Activated CD4-positive, alpha-beta memory T cell treated with anti-CD3 and anti-CD28 coated beads, Interleukin-2, amount 10 ng/mL, durations not matched to agents 7 days and 5 days (primary cell): ENCODE measurements around the gene ADGRG1. TPM values are rescaled to one million over a fixed set of nuclear protein-coding genes. Genes with fewer than 3 reads are reported as not detected.

Experiments used
- CTCF ChIA-PET: fragments of 350-600 bp; sonication (Branson Sonifier 250); formaldehyde crosslinking; loops from one replicate; lab custom pipeline; 2021; ENCODE audit warnings: antibody characterized with exemption, inconsistent platforms; lab: Charles Lee
- POLR2A ChIA-PET: fragments of 350-600 bp; sonication (Branson Sonifier 250); formaldehyde crosslinking; loops from one replicate; lab custom pipeline; 2021; ENCODE audit warnings: antibody characterized with exemption; lab: Charles Lee
- DNase-seq: peaks from one replicate; pipeline ENCODE4 v3.0.0-alpha.2; 2020
- H3K27ac Mint-ChIP-seq: one replicate; pipeline ENCODE4 v1.8.0; 2021; ENCODE audit warnings: mild to moderate bottlenecking, mixed read lengths
- H3K27me3 Mint-ChIP-seq: one replicate; pipeline ENCODE4 v1.8.0; 2021; ENCODE audit warnings: mixed read lengths
- H3K36me3 Mint-ChIP-seq: one replicate; pipeline ENCODE4 v1.8.0; 2021; ENCODE audit warnings: low read depth, mixed read lengths
- H3K4me1 Mint-ChIP-seq: one replicate; pipeline ENCODE4 v1.8.0; 2021; ENCODE audit warnings: mixed read lengths
- H3K4me3 Mint-ChIP-seq: one replicate; pipeline ENCODE4 v1.8.0; 2021; ENCODE audit warnings: mild to moderate bottlenecking, mixed read lengths
- H3K9me3 Mint-ChIP-seq: one replicate; pipeline ENCODE4 v1.8.0; 2021; ENCODE audit warnings: mixed read lengths
- total RNA-seq, 2 experiments: library from RNA; stranded (reverse); gene quantifications; one replicate each; pipeline ENCODE4 v1.2.3, GENCODE V29; 2021

Gene ADGRG1
- total RNA-seq, 2 experiments from 2014 or later, result 7.4 to 8.3 TPM

DNA sequence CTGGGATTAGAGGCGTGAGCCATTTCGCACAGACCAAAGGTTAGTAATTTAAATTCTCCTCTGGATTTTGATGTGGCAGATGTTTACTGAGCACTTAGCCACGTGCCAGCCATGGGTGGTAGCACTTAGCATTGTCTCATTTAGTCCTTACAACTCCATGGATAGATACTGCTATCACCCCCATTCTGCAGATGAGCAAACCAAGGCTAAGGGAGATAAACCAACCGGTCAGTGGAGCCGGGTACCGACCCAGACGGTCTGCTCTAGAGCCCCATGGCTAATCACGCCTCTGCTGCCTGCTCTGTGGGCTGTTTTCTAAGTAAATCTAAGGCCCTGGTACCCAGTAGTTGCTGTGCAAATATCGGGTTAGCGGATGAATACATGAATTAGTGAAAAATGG, 12.6 kb upstream of the ADGRG1 start:
- ChIA-PET CTCF (no interaction called here), POLR2A (interaction anchor here (1.3 kb wide), 1 partner anchor 14 kb away, joined by 3 read pairs; no protein-coding TSS in a partner anchor)
- no peak for DNase-seq

DNA sequence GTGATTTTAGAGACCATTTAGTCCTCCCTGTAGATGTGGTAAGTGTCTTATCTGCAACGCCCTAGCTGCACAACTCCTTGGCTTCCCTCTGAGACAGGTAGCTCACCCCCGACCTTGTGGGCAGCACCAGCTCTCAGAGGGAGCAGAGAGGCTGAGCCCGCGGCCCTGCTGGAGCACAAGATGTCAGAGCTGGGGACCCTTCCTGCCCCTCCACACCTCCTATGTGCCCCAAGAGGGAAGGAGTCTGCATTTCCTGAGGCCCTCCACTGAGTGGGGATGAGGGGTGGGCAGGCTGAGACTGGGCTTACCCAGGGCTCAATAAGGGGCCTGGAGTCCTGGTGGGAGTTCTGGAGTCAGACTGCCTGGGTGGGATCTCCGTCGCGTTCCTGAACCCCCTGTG, 12.2 kb upstream of the ADGRG1 start:
- Mint-ChIP-seq H3K36me3 (no peaks in the 10 kb centered on the region), H3K27ac (no peak overlapping the region), H3K4me1 (peaks cover 27% of the 10 kb centered on the region), H3K4me3 (no peak overlapping the region), H3K9me3 (no peaks in the 10 kb centered on the region), H3K27me3 (peaks cover 3% of the 10 kb centered on the region)
- ChIA-PET CTCF (no interaction called here), POLR2A (interaction anchor here (1.3 kb wide), 1 partner anchor 14 kb away, joined by 3 read pairs; no protein-coding TSS in a partner anchor)
- no peak for DNase-seq

More for the DNA sequence above, 12.6 kb upstream of the ADGRG1 start:
- peaks cover 3% of the 10 kb centered on the region for H3K27me3 Mint-ChIP-seq
- H3K27ac Mint-ChIP-seq, result no peak overlapping the region
- H3K9me3 Mint-ChIP-seq, result no peaks in the 10 kb centered on the region
- H3K4me1 Mint-ChIP-seq, result peaks cover 31% of the 10 kb centered on the region
- no peaks in the 10 kb centered on the region for H3K36me3 Mint-ChIP-seq
- no peak overlapping the region for H3K4me3 Mint-ChIP-seq

DNA sequence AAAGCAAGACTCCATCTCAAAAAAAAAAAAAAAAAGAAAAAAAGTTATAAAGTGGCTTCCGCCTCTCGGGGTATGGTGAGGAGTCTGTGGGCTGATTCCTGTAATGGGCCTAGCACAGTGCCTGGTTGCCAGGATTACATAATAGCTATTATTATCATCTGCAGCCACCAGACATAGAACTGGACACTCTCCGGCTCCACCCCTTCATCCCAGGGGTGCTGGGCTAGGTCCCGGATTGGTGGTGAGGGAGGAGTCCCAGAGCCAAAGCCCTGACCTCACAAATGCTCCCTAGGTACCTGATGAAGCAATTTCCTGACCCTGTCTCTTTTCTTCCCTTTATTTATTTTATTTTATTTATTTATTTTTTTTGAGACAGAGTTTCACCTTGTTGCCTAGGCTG, 11.6 kb upstream of the ADGRG1 start:
- Mint-ChIP-seq H3K4me1 (peaks cover 21% of the 10 kb centered on the region), H3K9me3 (no peaks in the 10 kb centered on the region), H3K27ac (no peak overlapping the region), H3K36me3 (no peaks in the 10 kb centered on the region), H3K4me3 (no peak overlapping the region), H3K27me3 (peaks cover 3% of the 10 kb centered on the region)
- ChIA-PET POLR2A (no interaction called here), CTCF (no interaction called here)
- DNase-seq, result no peak

DNA sequence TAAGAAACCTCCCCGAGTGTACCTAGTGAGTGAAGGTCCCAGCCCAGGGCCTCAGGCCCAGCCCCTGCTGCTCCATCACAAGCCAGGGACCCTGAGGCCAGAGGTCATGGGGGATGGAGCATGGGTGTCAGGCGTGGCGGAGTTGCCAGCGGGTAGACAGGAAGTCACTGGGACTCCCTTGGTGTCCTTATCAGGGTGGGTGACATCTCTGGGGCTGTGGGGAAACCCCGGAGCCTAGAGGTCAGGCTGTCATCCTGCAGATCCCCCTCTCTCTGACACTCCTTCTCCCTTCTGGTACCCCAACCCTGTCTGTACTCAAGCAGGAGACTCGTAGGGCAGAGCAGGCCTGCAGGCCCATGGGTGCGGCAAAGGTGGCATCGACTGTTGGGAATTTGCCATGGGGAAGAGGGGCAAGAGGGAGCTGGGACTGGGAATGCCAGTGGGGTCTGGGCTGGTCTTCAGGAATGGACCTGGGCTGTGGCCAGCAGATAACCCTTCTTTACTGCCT, 10.8 kb upstream of the ADGRG1 start:
- H3K27ac Mint-ChIP-seq, result no peak overlapping the region
- H3K36me3 Mint-ChIP-seq, result no peaks in the 10 kb centered on the region
- H3K27me3 Mint-ChIP-seq, result peaks cover 3% of the 10 kb centered on the region
- DNase-seq, result no peak
- POLR2A ChIA-PET, result no interaction called here
- no peaks in the 10 kb centered on the region for H3K9me3 Mint-ChIP-seq
- CTCF ChIA-PET, result interaction anchor here (1.3 kb wide), 1 partner anchor 8 kb away, joined by 4 read pairs; no protein-coding TSS in a partner anchor
- peaks cover 17% of the 10 kb centered on the region for H3K4me1 Mint-ChIP-seq
- no peak overlapping the region for H3K4me3 Mint-ChIP-seq

DNA sequence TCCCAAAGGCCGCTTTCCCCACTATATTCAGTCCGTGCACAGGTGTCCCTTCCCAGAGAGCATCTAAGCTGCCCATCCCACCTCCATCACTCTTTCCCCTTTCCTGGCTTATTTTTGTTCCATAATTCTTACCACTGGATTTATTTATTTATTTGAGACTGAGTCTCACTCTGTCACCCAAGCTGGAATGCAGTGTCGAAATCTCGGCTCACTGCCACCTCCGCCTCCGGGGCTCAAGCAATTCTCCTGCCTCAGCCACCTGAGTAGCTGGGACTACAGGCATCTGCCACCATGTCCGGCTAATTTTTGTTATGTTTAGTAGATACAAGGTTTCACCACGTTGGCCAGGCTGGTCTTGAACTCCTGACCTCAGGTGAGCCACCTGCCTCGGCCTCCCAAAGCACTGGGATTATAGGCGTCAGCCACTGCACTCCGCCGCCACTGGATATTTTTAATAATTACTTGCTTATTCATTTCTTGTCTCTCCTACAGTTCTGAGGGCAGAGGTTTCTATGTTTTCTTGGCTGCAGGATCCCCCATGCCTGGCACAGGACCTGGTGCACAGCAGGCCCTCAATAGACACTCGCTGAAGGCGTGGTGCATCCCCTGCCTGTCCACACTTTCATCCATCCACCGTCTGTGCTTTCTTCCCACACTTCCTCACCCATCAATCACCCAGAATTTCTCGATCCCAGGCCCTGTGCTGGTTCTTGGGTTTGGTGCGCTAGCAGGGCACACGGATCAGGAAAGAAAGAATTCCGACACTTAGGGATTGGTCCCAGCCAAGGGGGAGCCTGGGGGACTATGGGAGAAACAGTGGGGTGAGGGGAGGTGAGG, 9.9 kb upstream of the ADGRG1 start:
- H3K36me3 Mint-ChIP-seq, result no peaks in the 10 kb centered on the region
- ChIA-PET CTCF (interaction anchor here (1.3 kb wide), 1 partner anchor 9 kb away, joined by 4 read pairs; no protein-coding TSS in a partner anchor), POLR2A (interaction anchor here (1.0 kb wide), 1 partner anchor 9 kb away, joined by 4 read pairs; no protein-coding TSS in a partner anchor)
- H3K4me1 Mint-ChIP-seq, result peaks cover 15% of the 10 kb centered on the region
- no peak for DNase-seq
- H3K9me3 Mint-ChIP-seq, result no peaks in the 10 kb centered on the region
- H3K27ac Mint-ChIP-seq, result no peak overlapping the region
- peaks cover 3% of the 10 kb centered on the region for H3K27me3 Mint-ChIP-seq
- no peak overlapping the region for H3K4me3 Mint-ChIP-seq

DNA sequence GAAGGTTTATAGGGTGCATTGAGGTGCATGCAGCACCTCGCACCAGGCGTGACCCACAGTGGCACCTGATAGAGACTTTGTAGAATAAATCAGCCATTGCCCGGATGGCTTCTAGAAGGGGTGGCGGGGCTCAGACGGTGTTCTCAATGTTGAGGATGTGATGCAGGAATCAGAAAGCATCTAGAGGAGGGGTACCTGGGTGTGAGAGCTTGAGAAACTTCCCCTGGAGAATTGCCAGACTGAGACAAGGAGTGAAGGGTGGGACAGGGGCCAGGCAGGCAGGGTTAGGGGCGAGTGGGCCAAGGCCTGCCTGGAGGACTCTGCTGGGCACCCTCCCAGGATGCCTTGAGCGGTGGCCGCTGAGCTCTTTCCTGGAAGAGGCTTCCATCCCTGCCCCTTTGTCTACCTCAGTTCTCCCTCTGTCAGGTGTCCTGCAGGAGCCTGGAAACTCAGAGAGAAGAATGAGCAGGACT, 9.3 kb upstream of the ADGRG1 start:
- H3K4me1 Mint-ChIP-seq, result peaks cover 12% of the 10 kb centered on the region
- no peak overlapping the region for H3K27ac Mint-ChIP-seq
- POLR2A ChIA-PET, result interaction anchor here (1.0 kb wide), 1 partner anchor 9 kb away, joined by 4 read pairs; no protein-coding TSS in a partner anchor
- peaks cover 3% of the 10 kb centered on the region for H3K27me3 Mint-ChIP-seq
- DNase-seq, result no peak
- CTCF ChIA-PET, result no interaction called here
- H3K36me3 Mint-ChIP-seq, result no peaks in the 10 kb centered on the region
- H3K9me3 Mint-ChIP-seq, result no peaks in the 10 kb centered on the region
- H3K4me3 Mint-ChIP-seq, result no peak overlapping the region

DNA sequence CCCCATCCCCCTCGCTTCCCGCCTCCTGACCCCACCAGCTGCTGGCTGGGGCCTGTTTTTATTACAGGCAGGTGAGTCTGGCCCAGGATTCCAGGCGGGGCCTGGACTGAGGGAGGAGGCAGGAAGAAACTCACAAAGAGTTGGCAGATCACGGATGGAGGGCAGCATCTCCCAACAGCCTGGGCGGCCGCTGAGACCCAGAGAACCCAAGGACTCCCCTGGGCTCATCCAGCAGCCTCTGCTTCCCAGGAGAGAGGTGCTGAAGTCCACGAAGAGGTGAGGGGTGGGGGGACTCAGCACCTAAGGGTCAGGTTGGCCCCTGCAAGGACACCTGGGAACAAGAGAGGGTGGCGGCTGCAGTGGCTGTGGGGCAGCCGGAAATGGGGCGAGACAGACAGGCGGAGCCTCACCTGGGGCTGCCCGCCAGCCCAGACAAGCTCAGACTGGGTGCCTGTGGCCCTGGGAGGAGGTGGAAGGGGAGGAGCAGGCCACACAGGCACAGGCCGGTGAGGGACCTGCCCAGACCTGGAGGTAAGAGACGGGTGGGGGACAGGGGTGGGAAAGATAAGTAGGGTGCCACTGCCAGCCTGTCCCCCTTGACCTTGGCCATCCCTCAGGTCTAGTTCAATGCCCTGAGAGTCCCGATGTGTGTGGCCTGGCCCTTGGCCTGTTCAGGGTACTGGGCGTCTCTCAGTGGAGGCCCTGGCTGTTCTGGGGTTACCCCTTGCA, 8.7 kb upstream of the ADGRG1 start:
- Mint-ChIP-seq H3K4me3 (no peak overlapping the region), H3K36me3 (no peaks in the 10 kb centered on the region), H3K9me3 (no peaks in the 10 kb centered on the region), H3K27me3 (peaks cover 6% of the 10 kb centered on the region), H3K4me1 (peaks cover 5% of the 10 kb centered on the region), H3K27ac (no peak overlapping the region)
- ChIA-PET POLR2A (no interaction called here), CTCF (no interaction called here)
- DNase-seq, result no peak

DNA sequence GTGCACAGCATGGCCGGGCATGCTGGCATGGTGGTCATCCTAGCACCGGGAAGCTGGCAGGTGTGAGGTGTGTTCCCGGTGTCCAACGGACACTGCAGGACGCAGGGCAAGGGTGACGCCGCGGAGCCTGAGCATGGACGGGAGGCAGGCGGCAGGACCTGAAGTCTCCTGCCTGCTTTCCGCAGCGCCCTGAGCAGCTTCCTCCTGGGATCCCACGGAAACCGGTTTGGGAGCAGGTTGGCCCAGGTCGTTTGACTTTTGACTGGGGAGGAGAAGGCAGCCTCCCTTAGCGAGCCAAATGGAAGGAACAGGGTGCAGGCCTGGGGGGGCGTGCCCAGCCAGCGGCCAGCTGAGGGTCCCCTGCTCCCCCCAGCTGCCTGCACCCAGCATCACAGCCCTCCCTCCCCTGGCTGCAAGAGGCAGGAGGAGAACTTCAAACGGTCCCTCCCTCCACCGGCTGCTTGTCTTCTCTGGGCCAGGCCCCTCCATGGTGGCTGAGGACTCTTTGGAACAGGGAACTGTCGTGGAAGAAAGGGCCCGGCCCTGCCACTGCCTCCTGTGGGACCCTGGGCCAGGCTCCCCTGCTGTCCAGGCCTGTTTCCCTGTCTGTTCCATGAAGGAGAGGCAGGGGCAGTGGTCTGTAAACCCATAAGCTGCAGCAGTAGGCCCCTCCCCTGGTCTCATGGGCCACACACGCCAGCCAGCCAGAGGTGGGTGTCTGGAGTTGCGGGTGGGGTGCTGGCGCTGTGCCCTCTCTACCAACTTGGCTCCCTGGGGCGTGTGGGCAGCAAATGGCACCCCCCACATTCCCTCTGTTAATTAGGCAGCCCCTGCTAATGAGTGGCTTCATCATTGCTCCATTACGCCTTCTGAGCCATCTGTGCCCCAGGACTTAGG, 7.8 kb upstream of the ADGRG1 start:
- no peak for DNase-seq
- ChIA-PET POLR2A (no interaction called here), CTCF (interaction anchor here (1.2 to 1.9 kb wide), 2 partner anchors 11 to 29 kb away, joined by 3 to 7 read pairs; no protein-coding TSS in a partner anchor)
- Mint-ChIP-seq H3K4me1 (no peaks in the 10 kb centered on the region), H3K4me3 (no peak overlapping the region), H3K9me3 (no peaks in the 10 kb centered on the region), H3K36me3 (no peaks in the 10 kb centered on the region), H3K27ac (no peak overlapping the region), H3K27me3 (peaks cover 10% of the 10 kb centered on the region)

DNA sequence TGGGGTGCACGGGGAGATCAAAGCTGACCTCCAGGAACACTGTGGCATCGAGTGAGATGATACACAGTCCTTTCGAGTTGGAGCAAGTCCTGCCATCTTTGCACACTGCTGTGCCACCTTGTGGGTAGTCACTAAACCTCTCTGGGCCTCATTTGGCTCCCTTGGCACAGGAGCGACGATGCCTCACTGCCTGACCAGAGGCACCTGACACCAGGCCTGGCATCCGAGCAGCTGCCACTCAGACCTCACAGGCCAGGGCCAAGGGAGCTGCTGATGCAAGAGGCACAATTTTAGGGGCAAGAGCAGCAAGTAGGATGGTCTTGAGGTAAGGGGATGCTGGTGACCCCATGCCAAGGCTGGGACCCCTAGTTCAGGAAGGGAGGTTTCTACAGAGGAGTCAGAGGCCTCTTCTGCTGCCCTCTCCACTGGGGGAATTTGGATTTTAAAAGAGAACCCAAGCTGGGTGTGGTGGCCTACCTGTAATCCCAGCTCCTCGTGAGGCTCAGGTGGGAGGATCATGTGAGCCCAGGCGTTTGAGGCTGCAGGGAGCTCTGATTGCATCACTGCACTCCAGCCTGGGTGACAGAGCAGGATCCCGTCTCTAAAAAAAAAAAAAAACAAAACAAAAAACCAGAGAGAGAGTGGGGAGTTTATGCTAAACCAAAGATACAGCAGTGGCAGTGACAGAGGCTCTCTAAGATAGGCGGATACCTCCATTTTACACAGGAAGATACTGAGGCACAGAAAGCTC, 6.7 kb upstream of the ADGRG1 start:
- ChIA-PET POLR2A (interaction anchor here (1.2 to 1.3 kb wide), 2 partner anchors 12 to 29 kb away, joined by 3 read pairs; no protein-coding TSS in a partner anchor), CTCF (interaction anchor here (1.2 to 2.7 kb wide), 4 partner anchors 12 to 30 kb away, joined by 3 to 7 read pairs (median 6); no protein-coding TSS in a partner anchor)
- H3K36me3 Mint-ChIP-seq, result no peaks in the 10 kb centered on the region
- no peaks in the 10 kb centered on the region for H3K9me3 Mint-ChIP-seq
- H3K4me3 Mint-ChIP-seq, result no peak overlapping the region
- H3K27ac Mint-ChIP-seq, result no peak overlapping the region
- no peaks in the 10 kb centered on the region for H3K4me1 Mint-ChIP-seq
- peaks cover 13% of the 10 kb centered on the region for H3K27me3 Mint-ChIP-seq
- DNase-seq, result no peak

DNA sequence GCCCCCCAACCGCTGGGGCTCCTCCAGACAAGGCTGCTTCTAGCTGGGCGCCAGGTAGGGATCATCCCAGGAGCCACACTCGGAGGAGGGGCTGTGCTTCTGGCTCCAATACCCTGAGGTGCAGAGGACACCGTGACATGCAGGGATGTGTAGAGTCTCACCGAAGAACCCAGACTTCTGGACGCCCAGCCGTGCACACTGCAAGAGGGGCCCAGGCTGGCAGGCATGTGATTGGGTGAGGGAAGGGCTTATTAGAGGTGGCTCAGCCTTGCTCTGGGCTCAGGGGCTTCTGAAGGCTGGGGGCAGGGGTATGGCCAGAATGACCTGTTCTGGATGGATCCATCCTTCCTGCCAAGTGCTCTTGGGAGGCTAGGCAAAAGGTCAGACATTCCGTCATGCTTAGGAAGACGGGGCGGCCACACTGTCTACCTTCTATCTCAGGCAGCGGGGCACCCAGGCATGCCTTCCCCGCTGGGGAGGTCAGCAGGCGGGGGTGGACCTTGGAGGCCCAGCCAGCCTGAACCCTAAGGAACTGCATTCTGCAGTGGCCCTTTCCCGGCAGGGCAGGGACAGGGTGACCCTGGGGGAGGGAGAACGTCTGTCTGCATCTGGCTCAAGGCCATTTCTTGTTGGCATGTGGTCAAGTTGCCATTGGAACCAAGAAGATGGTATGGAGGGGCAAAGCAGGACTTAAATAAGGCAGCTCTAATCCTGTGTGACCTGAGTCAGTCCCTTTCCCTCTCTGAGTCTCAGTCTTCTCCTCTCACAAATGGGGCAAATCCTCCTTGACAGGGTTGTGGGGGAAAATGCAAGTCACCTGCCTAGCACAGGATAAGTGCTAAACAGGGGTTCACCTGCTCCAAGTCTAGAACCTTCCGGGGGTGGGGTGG, 5.8 kb upstream of the ADGRG1 start:
- Mint-ChIP-seq H3K9me3 (no peaks in the 10 kb centered on the region), H3K4me1 (peaks cover 1% of the 10 kb centered on the region), H3K4me3 (no peak overlapping the region), H3K27ac (no peak overlapping the region), H3K36me3 (no peaks in the 10 kb centered on the region), H3K27me3 (peaks cover 17% of the 10 kb centered on the region)
- CTCF ChIA-PET, result interaction anchor here (1.2 to 2.7 kb wide), 3 partner anchors 13 to 26 kb away, joined by 6 to 7 read pairs (median 7); no protein-coding TSS in a partner anchor
- POLR2A ChIA-PET, result interaction anchor here (1.2 to 1.3 kb wide), 2 partner anchors 13 to 30 kb away, joined by 3 read pairs; no protein-coding TSS in a partner anchor
- DNase-seq, result no peak
